B cell (primary cell): Measurements from ENCODE around the gene ADCY7. TPM values are rescaled to one million over a fixed set of nuclear protein-coding genes. Genes with fewer than 3 reads are reported as not detected.

Experiments used
- ATAC-seq: fragments of 200-7000 bp; cut with Tn5 transposase; one replicate; pipeline ENCODE4 v1.10.0; 2021; ENCODE audit warnings: low read depth, mild to moderate bottlenecking, moderate number of reproducible peaks, moderate library complexity
- CTCF ChIA-PET: fragments of 350-600 bp; sonication (Branson Sonifier 250); formaldehyde crosslinking; loops from one replicate; lab custom pipeline; 2021; ENCODE audit warnings: antibody characterized with exemption, inconsistent platforms; lab: Charles Lee
- POLR2A ChIA-PET: fragments of 350-600 bp; sonication (Branson Sonifier 250); formaldehyde crosslinking; loops from one replicate; lab custom pipeline; 2021; ENCODE audit warnings: antibody characterized with exemption; lab: Charles Lee
- DNase-seq: peaks from one replicate; pipeline ENCODE4 v3.0.0; 2013
- H2AFZ ChIP-seq: 2 replicates; pipeline ENCODE4 v1.6.1; 2012; ENCODE audit warnings: mild to moderate bottlenecking, low read depth, low read length; ENCODE audit not compliant: insufficient read depth, poor library complexity, severe bottlenecking
- H3K27ac ChIP-seq, 2 donors: 1 replicate in 1 of 2; 2 replicates in 1 of 2; pipeline ENCODE4 v1.5.1; 2012 to 2013; ENCODE audit warnings: low read length in 2 of 2, mild to moderate bottlenecking in 2 of 2, moderate library complexity in 1 of 2
- H3K27me3 ChIP-seq, 4 experiments: fragments of 200-600 bp in 1 of 4; sonication (generic) in 1 of 4; replicated peaks in 1 of 4; 1 replicate in 2 of 4; 2 replicates in 2 of 4; pipeline versions ENCODE4 v1.6.1 to v1.7.0; 2013 to 2016; ENCODE audit warnings: low read length in 3 of 4, mild to moderate bottlenecking in 2 of 4, mixed read lengths in 1 of 4, moderate library complexity in 1 of 4; ENCODE audit not compliant: insufficient read depth in 4 of 4, control insufficient read depth in 3 of 4; ENCODE audit errors: control extremely low read depth in 1 of 4
- H3K36me3 ChIP-seq, 2 experiments: replicated peaks in 1 of 2; 1 replicate in 1 of 2; 2 replicates in 1 of 2; pipeline versions ENCODE4 v1.6.1 to v1.7.1; 2013; ENCODE audit warnings: low read length in 1 of 2; ENCODE audit not compliant: insufficient read depth in 2 of 2, control insufficient read depth in 1 of 2; ENCODE audit errors: control extremely low read depth in 1 of 2, extremely low read depth in 1 of 2
- H3K4me1 ChIP-seq, 2 donors: fragments of 200-600 bp in 1 of 2; sonication (generic) in 1 of 2; 1 replicate in 1 of 2; 2 replicates in 1 of 2; pipeline versions ENCODE4 v1.5.1 to v1.6.1; 2013 to 2017; ENCODE audit warnings: low read length in 2 of 2; ENCODE audit not compliant: control insufficient read depth in 2 of 2, insufficient read depth in 2 of 2
- H3K4me2 ChIP-seq: replicated peaks from 2 replicates; pipeline ENCODE3; 2012; ENCODE audit warnings: mild to moderate bottlenecking, low read depth, low read length; ENCODE audit not compliant: poor library complexity, severe bottlenecking
- H3K4me3 ChIP-seq, 5 experiments: fragments of 200-600 bp in 1 of 5; sonication (generic) in 1 of 5; 1 replicate in 3 of 5; 2 replicates in 2 of 5; pipeline versions ENCODE4 v1.5.1 to v1.7.0; 2011 to 2016; ENCODE audit warnings: low read length in 4 of 5, mild to moderate bottlenecking in 4 of 5, low read depth in 2 of 5, control low read depth in 1 of 5, moderate library complexity in 1 of 5; ENCODE audit not compliant: insufficient read depth in 1 of 5; ENCODE audit errors: control extremely low read depth in 1 of 5, extremely low read depth in 1 of 5
- H3K79me2 ChIP-seq: fragments of 200-600 bp; sonication (generic); one replicate; pipeline ENCODE4 v1.6.0; 2016; ENCODE audit warnings: low read length; ENCODE audit not compliant: control insufficient read depth, insufficient read depth
- H3K9ac ChIP-seq: fragments of 200-600 bp; sonication (generic); 2 replicates; pipeline ENCODE4 v1.6.1; 2017; ENCODE audit warnings: mild to moderate bottlenecking, low read length, moderate library complexity
- H3K9me3 ChIP-seq, 3 donors: one replicate each; pipeline versions ENCODE4 v1.6.1 to v1.7.1; 2013; ENCODE audit warnings: low read length in 2 of 3; ENCODE audit not compliant: control insufficient read depth in 2 of 3, insufficient read depth in 1 of 3; ENCODE audit errors: control extremely low read depth in 1 of 3
- H4K20me1 ChIP-seq: 2 replicates; pipeline ENCODE4 v1.6.0; 2012; ENCODE audit warnings: mild to moderate bottlenecking, low read length; ENCODE audit not compliant: insufficient read depth, control insufficient read depth, poor library complexity, severe bottlenecking
- H3K27ac Mint-ChIP-seq: one replicate; pipeline ENCODE4 v1.8.0; 2021; ENCODE audit warnings: mixed read lengths
- H3K27me3 Mint-ChIP-seq: one replicate; pipeline ENCODE4 v1.8.0; 2021; ENCODE audit warnings: mixed read lengths
- H3K4me1 Mint-ChIP-seq: one replicate; pipeline ENCODE4 v1.8.0; 2021; ENCODE audit warnings: mixed read lengths
- H3K4me3 Mint-ChIP-seq: one replicate; pipeline ENCODE4 v1.8.0; 2021; ENCODE audit warnings: mixed read lengths
- H3K9me3 Mint-ChIP-seq: one replicate; pipeline ENCODE4 v1.8.0; 2022; ENCODE audit warnings: mixed read lengths; ENCODE audit not compliant: insufficient read depth
- EZH2 ChIP-seq: IDR thresholded peaks from 2 replicates; pipeline ENCODE4 v1.6.1; 2012; ENCODE audit warnings: borderline replicate concordance, low read depth, mild to moderate bottlenecking, moderate library complexity, low read length; ENCODE audit not compliant: insufficient read depth, poor library complexity, severe bottlenecking
- WGBS: methylation state at CpG from one replicate; pipeline ENCODE4 v1.1.5; 2013; ENCODE audit warnings: missing lambda C conversion rate; ENCODE audit not compliant: insufficient coverage; 5-methylcytosine and 5-hydroxymethylcytosine counted together
- intact Hi-C: fragments of 100-400 bp; cut with micrococcal nuclease; formaldehyde crosslinking; loops from one replicate; pipeline ENCODE4 v1.10.0; 2022
- polyA plus RNA-seq: library from polyadenylated mRNA; depleted of rRNA; stranded (reverse); fragments of >200 nt; gene quantifications from 2 replicates; pipeline ENCODE4 v1.2.3, GENCODE V29; 2012
- total RNA-seq, 2 donors: library from RNA; stranded (reverse); fragments of 120-200 nt in 1 of 2; gene quantifications; 1 replicate in 1 of 2; 2 replicates in 1 of 2; pipeline versions ENCODE4 v1.2.3 to v1.2.4, GENCODE V29; 2013 to 2022
- TF ChIP-seq, protein P1 (sequence below): fragments of 200-600 bp; IDR thresholded peaks from one replicate; pipeline ENCODE4 v1.8.0; 2022; ENCODE audit warnings: antibody characterized with exemption, mild to moderate bottlenecking

Gene ADCY7
- total and polyA plus RNA-seq, 2 donors (not counting 1 experiment from before 2014, with no cell fraction given), result 78.4 to 207 TPM

DNA sequence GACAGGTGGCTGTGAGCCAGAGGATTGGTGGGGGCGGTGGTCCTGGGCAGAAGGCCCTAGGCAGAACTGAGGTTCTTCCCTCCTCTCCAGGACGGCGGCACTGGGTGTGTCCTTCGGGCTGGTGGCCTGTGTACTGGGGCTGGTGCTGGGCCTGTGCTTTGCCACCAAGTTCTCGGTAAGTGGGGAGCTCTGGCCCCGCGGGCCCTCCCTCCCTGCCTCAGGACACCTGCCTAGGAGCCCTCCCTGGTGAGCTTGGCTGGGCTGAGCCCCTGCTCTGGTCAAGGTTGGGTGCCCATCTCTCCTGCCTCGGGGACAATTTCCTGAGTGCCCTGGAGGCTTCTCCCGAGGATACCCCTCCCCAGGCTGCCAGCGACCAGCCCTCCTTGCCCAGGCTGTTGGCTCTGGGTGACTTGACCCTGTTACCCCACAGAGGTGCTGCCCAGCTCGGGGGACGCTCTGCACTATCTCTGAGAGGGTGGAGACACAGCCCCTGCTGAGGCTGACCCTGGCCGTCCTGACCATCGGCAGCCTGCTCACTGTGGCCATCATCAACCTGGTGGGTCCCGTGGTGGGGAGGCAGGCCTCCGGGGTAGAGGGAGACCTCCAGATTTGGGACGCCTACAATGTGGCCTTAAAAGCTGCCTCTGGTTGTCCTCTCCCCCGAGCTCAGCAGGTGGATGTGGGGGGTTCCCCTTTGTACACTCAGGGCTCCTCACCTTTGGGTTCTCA is 42.0 kb downstream of the ADCY7 start:
- H4K20me1 ChIP-seq, result peaks cover 26% of the 10 kb centered on the region
- TF ChIP-seq, protein P1, sequence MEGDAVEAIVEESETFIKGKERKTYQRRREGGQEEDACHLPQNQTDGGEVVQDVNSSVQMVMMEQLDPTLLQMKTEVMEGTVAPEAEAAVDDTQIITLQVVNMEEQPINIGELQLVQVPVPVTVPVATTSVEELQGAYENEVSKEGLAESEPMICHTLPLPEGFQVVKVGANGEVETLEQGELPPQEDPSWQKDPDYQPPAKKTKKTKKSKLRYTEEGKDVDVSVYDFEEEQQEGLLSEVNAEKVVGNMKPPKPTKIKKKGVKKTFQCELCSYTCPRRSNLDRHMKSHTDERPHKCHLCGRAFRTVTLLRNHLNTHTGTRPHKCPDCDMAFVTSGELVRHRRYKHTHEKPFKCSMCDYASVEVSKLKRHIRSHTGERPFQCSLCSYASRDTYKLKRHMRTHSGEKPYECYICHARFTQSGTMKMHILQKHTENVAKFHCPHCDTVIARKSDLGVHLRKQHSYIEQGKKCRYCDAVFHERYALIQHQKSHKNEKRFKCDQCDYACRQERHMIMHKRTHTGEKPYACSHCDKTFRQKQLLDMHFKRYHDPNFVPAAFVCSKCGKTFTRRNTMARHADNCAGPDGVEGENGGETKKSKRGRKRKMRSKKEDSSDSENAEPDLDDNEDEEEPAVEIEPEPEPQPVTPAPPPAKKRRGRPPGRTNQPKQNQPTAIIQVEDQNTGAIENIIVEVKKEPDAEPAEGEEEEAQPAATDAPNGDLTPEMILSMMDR, result no peak
- TF ChIP-seq EZH2, result no peak
- H3K9ac ChIP-seq, result no peak overlapping the region
- peaks cover 7% of the 10 kb centered on the region for H3K4me1 Mint-ChIP-seq
- H3K4me3 Mint-ChIP-seq, result no peak overlapping the region
- whole genome bisulfite sequencing, result 94% methylated on average over 16 of the region's 18 CpGs
- no peak overlapping the region for H3K27ac Mint-ChIP-seq
- H3K27me3 Mint-ChIP-seq, result no peaks in the 10 kb centered on the region
- H3K27ac ChIP-seq, result no peak overlapping the region
- H3K4me3 ChIP-seq, result no peak overlapping the region
- peaks cover 0 to 1% of the 10 kb centered on the region in 2 donors for H3K4me1 ChIP-seq
- CTCF ChIA-PET, result interaction anchor here (0.9 to 1.0 kb wide), 2 partner anchors 334 to 416 kb away, joined by 3 to 4 read pairs; no protein-coding TSS in a partner anchor
- ATAC-seq (no peak), DNase-seq (no peak)
- intact Hi-C loops, result no loop called here
- H3K9me3 ChIP-seq, result no peaks in the 10 kb centered on the region
- no peaks in the 10 kb centered on the region for H3K9me3 Mint-ChIP-seq
- POLR2A ChIA-PET, result interaction anchor here (0.6 to 0.8 kb wide), 3 partner anchors 21 to 53 kb away, joined by 3 to 6 read pairs (median 5); no protein-coding TSS in a partner anchor
- H3K79me2 ChIP-seq, result no peaks in the 10 kb centered on the region
- no peak overlapping the region for H3K4me2 ChIP-seq
- no peak overlapping the region for H2AFZ ChIP-seq
- H3K27me3 ChIP-seq, result no peaks in the 10 kb centered on the region
- H3K36me3 ChIP-seq, result peaks cover 12 to 83% of the 10 kb centered on the region in 2 experiments

DNA sequence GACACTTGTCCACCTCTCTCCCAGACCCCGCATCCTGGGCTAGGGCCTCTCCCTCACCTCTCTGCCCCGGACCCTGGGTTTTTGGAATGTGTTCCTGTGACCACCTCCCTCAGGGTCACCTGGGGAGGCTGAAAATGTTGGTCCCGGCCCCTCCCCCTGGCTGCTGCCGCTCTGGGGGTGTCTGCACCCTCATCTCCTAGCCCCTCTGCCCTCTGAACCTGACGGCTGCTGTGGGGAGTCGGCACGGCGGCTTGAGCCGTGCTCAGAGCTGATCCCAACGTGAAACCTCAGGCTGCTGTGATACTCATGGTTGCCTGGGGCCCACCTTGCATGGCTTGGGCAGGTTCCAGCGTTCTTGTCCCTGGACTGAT is 42.8 kb downstream of the ADCY7 start:
- Mint-ChIP-seq H3K4me3 (no peak overlapping the region), H3K9me3 (no peaks in the 10 kb centered on the region), H3K27ac (no peak overlapping the region), H3K27me3 (no peaks in the 10 kb centered on the region), H3K4me1 (peaks cover 11% of the 10 kb centered on the region)
- H3K9me3 ChIP-seq, result no peaks in the 10 kb centered on the region
- peaks cover 14 to 85% of the 10 kb centered on the region in 2 experiments for H3K36me3 ChIP-seq
- no peak for TF ChIP-seq EZH2
- TF ChIP-seq, protein P1, result no peak
- ATAC-seq (no peak), DNase-seq (no peak)
- H3K79me2 ChIP-seq, result no peaks in the 10 kb centered on the region
- 97% methylated on average over 10 of the region's 11 CpGs for WGBS
- no peak overlapping the region for H3K4me3 ChIP-seq
- H2AFZ ChIP-seq, result no peak overlapping the region
- intact Hi-C loops, result no loop called here
- H4K20me1 ChIP-seq, result peaks cover 22% of the 10 kb centered on the region
- POLR2A ChIA-PET, result no interaction called here
- H3K27me3 ChIP-seq, result no peaks in the 10 kb centered on the region
- CTCF ChIA-PET, result interaction anchor here (0.9 to 1.6 kb wide), 3 partner anchors 45 to 415 kb away, joined by 3 to 6 read pairs (median 4); no protein-coding TSS in a partner anchor
- peak overlapping the region in 1 of 2 donors; percentile 28 for H3K27ac ChIP-seq
- no peak overlapping the region for H3K9ac ChIP-seq
- H3K4me1 ChIP-seq, result peaks cover 5 to 8% of the 10 kb centered on the region in 2 donors
- no peak overlapping the region for H3K4me2 ChIP-seq
